HG03095 (cell line): ENCODE data around the gene ADCY2.

Experiments used
- ATAC-seq: cut with Tn5 transposase; IDR thresholded peaks from one replicate; pipeline ENCODE4 v1.9.1; 2021; ENCODE audit warnings: moderate library complexity; ENCODE audit not compliant: unreplicated experiment

The ADCY2 gene

DNA sequence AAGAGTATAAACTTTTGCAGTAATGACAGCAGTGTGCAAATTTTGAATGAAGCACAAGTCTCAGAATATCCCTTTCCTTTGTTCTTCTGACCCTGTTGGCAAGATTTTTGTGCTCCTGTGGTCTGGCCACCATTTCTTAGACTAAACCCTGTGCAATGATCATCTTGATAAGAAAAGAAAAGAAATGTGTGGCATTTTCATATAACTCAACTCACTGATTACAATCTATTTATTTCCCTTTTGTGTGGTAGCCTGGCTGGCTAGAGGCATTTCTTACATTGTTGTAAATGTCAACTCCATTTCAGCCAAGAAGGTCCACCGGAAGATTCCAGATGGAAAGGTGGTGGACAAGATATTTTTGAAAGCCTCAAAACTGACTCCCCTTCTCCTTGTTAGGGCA, 41.9 kb downstream of the ADCY2 start:
- no peak for ATAC-seq

DNA sequence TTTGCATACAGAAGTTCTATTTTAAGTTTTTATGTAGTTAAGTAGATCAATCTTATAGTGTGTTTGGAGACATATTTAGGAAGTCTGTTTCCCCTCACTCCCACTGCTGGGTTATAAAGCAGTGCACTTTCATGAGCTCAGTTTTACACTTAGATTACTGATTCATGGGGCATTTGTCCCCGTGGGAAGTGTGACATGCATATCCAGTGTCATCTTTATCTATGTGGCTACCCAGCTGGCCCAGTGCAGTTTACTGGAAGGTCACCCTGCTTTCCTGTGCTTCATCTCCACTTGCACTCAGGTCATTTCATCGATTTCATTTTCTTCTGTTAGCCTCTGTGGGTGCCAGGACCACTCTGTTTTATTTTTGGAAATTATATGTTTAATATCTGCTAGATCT, 49.1 kb downstream of the ADCY2 start:
- ATAC-seq, result no peak

DNA sequence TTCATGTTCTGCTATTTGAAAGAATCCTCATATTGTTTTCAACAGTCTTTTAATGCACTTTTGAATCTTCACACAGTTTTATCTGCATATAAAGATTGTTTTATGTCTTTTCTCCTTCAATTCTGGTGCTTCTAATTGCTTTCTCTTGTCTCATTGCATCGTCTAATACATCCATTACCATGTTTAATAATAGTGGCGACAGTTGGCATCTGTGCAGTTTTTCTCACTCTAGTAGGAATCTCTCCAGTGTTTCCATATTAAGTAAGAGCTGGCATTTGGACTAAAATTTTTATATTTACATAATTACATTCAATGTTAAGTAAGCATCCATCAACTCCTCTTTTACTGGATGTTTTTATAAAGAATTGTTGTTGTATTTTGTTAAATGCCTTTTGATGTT, 49.9 kb downstream of the ADCY2 start:
- ATAC-seq, result no peak

DNA sequence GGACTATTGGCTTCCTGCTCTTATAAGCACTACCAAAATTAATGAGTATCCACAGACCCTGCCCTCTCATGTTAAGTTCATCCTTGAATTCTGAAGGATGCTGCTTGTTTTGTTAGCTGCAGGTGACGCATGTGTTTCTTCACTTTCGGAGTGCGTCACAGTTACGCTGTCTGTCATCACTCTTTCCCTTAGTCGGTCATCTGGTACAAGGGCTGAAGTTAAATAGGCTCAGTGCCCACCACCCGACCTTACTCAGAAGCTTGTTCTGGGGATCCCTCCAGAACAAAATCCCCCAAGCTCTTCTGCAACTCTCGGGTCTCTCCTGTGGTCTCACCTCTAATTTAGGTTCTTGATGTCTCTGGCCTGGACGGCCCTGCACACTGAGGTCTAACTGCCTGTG, 51.0 kb downstream of the ADCY2 start:
- no peak for ATAC-seq

DNA sequence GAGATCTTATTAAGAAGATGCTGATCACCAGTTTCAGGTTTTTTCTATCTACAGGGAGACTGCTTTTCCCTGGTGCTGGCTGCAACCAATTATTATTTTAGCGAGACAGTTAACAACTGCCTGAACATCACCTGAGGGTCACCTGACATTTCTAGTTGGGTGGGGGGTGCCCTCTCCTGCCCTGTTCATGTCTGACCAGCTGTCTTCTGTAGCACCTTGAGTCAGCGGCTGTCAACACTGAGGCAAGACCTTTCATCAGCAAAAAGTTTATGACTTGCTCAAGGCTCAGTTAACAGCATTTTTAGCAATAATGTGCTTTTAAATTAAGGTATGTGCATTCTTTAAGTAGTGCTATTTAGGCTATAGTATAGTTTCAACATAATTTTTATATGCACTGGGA, 58.0 kb downstream of the ADCY2 start:
- ATAC-seq, result no peak

DNA sequence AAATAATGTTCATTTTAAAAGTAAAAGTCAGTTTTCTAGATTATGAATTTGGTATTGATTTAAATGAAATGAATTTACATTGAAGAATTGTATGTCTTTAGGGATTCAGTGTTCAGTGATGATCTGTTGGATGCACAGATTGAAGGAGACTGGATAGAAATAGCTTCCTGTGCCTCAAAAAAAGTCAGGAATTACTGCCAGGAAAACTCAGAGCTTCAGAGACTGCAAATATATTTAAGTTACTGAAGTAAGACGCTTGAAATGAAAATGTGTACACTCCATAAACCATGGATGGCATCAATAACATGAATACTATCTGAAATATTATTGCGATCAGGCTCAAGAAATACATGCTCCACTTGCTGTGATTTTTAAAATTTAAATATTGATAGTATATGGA, 60.3 kb downstream of the ADCY2 start:
- no peak for ATAC-seq

DNA sequence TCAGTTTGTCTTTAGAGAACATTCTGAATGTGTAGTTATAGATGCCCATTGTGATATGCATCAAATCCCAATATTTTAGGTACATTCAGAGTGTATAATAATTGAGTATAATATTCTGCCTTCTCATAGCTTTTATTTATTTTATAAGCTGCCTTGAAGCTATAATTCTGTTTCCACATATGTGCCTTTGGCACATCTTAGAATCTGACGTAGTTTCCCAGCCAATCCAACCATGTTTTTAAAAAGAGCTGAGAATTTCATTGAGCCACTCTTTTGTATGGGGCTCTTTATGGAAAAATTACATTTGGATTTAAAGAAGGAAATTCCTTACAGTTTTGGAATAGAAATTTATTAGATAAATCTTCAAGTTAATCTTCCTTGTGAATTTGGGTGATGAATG, 65.4 kb downstream of the ADCY2 start:
- no peak for ATAC-seq

DNA sequence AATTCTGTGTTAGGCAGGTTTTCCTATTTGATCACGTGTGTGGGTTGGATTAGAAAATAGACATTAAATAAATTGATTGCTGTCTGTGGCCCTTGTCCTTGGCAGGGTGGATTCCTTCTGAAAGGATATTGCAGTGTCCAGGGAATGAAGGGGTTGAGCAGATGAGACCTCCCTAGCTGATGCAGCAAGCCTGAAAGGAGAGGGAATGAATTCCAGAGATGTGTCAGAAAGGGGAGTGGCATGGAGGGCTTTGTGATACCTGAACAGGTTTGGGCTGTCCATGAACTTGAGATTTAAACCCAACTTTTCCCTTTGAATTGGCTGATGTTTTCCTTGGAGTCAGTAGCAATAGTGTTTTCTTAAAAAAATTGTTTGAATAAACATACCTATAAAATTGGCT, 66.8 kb downstream of the ADCY2 start:
- ATAC-seq, result no peak

DNA sequence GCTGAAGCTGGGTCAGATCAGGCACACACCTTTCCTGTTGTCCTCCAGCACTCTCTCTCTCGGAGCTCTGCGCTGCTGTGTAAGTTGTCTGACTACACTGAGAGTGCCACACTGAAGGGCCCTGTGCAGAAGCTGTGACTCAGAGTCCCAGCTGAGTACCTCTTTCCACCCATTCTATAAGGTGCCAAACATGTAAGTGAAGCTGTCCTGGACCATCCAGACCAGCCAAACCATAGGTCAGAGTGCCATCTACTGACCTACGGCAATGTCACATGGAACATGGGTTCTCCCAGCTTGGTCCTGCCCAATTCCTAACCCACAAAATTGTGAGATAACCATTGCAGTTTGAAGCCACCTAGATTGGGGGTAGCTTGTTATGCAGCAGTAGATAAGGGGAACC, 68.2 kb downstream of the ADCY2 start:
- no peak for ATAC-seq

DNA sequence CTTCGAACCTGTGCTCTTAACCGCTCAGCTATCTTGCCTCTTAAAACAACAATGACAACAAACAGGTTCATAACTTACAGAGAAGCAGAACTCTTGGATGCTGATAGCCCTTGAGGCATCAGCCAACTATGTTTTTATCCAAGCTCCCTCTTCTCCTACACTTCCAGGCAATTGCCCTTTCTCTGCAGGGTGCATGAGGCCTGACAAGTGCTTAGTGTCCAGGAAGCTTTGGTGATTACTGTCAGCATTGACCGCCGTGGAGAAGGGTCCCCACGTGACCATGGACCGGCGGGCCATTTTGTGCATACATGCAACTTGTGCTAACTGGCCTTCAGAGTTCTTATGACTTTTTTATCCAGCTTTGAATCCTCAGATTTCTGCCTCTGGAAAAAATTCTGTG, 71.2 kb downstream of the ADCY2 start:
- no peak for ATAC-seq

DNA sequence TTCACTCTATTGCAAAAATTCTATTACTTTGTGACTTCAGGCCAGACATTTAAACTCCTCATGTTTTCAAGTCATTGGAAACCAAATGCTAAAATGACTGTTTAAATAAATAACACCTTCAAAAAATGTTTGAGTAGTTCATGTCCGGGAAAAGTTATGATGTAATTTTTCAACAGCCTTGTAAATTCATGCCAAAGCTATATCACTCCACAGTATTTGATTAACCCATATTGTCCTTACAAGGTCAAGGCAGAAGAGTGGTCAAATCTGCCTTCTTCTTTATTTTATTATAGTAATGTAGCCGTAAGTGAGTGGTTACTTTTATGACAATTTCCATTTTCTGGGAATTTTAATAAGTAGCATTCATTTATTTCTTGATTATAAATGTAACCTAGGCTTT, 72.8 kb downstream of the ADCY2 start:
- no peak for ATAC-seq

DNA sequence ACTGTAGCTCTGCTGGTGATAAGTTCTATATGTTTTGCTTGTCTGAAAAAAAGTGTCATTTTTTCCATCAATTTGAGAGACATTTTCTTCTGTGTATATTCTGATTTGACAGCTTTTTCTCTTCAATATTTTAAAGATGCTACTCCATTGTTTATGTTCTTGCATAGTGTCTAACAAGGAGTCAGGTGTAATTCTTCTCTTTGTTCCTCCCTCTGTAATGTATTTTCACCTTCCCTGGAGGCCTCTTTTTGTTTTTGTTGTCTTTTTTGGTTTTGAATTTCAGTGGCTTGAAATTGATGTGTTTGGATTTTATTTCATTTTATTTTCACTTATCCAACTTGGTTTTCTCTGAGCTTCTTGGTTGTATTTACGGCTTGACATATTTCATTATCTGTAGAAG, 75.8 kb downstream of the ADCY2 start:
- ATAC-seq, result no peak

DNA sequence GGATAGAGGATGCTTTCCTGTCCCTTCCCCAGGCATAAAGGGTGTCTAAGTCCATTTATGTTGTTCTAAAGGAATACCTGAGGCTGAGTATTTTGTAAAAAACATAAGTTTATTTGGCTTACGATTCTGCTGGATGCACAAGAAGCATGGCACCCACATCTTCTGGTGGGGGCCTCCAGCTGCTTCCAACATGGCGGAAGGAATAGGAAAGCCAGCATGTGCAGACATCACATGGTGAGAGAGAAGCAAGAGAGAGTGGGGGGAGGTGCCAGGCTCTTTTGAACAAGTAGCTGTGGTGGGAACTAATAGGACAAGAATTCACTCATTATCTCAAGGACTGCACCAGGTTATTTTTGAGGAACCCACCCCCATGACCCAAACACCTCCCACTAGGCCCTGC, 77.2 kb downstream of the ADCY2 start:
- no peak for ATAC-seq

DNA sequence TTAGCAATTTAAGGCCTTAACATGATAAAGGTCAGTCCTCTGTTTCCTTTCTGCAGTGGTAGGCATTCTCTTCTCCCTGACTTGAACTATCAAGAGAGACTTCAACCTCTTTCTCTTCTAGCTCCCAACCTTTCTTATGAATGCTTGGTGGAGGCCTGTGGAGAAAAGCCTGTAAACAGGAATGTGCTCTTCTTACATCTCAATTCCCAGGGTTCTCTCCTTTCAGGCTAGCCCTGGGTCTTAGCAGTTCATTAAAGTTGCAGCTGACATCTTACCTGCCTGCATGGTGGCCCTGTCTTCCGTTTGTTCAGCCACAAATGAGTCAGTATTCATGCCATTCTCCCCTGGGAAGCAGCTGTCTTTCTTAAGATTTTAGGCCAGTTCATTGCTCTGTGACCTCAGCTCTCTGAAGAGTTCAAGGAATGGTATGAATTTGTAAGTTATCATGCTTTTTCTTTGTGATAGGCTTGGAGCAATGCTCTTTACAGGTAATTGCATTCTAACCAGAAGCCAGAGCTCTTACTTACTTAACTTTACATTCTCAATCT, 77.8 kb downstream of the ADCY2 start:
- no peak for ATAC-seq

DNA sequence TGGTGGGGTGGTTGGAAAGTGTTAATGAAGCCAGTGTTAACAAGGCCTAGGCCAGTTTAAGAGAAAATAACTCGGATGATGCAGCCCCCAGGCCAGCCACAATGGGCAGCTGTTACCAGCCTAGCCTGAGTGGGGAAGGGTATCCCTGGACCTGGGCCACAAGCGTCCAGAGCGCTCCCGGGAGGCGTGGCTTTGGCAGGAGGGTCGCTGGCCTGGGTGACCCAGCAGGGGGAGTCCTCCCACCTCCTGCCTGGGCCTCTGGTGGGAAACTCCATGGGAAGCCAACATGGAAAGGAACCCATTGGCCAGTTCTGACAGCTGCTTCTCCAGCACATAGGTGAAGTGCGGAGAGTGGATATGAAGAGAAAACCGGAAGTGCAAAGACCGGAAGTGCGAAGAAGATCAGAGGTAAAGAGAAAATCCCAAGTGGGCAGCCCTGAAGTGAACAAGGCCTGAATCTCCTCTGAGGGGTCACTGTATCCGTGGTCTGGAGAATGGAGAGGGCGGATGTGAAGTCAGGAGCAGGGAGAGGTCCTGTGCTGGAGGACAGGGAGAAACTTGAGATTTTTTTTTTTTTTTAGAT, 79.0 kb downstream of the ADCY2 start:
- ATAC-seq, result no peak

DNA sequence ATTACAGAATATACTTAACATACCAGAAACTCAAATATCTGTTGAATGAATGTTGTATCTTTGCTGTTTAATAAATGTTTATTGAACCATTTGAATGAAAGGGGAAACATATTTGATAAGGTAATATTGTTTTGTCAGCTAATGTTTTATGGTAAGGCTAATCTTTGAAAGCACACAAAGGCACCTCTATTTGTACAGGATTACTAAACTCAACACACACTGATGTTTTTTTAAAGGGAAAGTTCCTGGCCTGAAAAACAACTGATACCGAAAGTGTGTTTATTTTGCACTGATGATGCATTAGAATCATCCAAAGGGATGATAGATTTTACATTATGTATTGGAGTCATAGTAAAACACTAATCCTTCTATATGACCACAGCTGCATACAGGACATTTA, 82.5 kb downstream of the ADCY2 start:
- no peak for ATAC-seq

DNA sequence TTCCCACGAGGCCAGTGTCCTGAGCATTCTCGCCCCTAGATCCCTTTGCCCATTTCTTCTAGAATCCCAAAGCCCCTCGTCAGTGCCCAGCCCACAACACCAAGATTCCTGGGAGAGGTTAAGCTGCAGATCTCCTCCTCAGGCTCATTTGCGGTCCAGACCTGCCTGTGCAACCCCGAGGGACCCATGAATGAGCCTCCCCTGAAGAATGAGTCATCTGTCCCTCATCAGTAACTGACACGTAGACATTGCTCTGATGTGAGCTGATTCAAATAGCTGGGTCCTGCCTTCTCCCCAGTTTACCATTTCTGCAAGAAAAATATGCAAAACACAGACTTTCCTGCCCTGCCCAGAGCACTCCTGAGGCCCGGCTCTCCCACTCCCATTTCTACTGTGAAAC, 92.8 kb downstream of the ADCY2 start:
- no peak for ATAC-seq

DNA sequence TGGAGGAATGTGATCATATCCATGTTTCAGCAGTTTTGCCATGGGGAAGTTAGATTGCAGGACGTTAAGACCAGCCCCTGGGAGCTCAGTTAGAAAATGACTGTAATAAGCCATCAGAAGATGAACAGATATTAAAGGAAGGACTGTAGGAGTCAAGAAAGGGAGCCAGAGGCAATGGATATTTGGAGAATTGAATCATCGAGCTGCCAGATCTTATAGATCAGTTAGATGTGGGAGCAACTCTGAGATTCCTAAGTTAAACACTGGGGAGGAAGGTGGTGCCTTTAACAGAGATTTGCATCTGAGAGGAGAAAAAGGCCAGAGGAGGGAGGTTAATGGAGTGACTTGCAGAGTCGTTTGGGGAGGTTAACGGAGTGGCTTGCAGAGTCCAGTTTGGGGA, 96.4 kb downstream of the ADCY2 start:
- no peak for ATAC-seq

DNA sequence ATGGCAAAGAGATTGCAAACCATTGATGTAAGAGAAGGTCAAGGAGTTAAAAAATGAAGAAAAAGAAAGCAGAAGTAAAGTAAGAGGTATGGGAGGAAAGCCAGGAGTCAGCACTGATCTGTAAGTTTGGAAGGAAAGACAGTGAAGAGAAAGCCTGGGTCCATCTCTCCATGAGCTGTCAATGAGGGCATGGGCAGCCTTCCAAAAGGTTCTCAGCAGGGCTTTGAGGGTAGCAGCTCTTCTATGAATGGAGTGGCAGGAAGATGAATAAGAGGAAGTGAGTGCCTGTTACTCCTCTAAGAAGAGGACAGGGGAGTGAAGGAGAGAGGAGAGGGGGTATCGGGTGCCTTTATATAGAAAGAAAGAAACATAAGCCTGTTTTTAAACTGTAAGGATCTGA, 97.1 kb downstream of the ADCY2 start:
- no peak for ATAC-seq

DNA sequence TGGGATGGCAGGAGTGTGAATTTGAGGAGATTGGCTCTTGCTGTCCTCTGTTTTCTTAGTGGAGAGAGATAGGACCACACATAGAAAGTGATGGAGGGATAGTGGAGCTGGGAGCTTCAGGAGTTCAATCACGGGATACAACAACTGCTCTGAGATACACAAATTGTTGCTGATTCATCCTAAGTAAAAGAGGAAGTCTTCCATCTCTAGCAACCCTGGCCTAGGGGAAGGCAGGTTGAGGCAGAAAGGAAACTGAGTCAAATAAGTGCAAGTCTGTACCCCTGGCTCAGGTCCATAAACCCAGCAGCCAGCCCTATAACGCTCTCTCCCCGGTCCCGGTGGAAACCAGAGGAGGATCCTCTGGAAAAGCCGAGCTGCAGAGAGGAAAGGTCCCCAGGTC, 97.7 kb downstream of the ADCY2 start:
- ATAC-seq, result no peak

DNA sequence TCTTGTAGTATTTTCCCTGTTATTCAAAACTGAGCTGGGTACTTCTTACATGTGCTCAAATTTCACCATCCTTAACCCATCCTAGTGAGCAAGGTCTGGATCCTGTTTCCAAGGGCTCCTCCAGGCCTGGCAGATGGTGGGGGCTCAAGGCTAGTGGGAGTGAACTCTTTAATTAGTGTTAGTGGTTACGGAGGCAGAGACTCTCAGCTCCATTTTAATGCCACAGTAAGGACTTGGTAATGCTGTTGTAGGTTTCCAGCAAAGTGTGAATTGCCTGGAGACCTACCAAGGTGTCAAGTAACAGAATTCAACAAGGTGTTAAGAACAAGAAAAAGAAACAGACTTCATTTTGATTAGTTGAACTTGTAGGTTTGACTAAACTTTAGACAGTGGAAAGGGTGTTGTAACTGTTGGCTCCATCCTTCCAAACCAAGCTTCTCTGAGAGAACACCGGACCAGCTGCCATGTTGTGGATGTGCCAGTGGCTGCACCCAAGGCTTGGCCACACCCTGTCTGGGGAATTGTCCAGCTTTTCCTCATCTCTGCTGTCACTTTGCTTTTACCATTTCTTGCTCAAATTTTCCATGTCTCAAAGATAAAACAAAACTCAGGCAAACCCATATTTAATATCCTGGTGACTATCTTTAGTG, 98.7 kb downstream of the ADCY2 start:
- no peak for ATAC-seq

DNA sequence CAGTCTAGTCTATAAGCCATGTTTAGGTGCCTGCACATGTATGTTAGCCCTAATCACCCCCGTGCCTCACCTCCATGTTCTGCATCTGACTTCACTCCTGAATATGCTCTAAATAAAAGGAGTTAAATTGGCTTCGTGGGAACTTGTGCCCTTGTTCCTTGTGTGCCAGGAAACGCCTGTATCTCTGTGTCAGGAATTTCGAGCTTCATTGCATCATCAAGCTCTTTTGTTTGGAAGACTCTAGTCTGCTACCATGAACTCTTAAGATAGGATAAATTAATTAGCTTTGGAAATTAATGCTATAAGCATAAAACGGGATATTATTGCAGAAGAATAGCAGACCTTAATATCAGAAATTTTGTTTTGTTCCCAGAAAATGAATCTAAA, 99.2 kb downstream of the ADCY2 start:
- no peak for ATAC-seq

DNA sequence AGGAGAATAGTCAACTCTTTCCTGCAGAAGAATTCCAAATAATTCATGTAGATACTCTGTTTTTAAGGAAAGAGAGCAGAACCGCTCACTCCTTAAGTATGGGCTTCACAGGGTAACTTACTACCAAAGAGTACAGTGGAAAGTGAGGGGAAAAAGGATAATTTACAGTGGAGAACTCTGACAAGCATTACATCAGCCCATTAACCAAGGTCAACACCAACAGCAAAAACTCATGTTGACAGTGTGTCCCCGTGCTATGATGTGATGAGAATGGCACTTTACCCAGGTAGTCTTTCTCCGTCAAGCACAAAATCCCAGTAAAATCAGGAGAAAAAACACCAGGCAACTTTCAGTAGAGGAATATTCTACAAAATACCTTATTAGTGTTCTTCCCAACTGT, 104.3 kb downstream of the ADCY2 start:
- no peak for ATAC-seq
